ENCODE data around the gene SCAMP1. TPM values are rescaled to one million over a fixed set of nuclear protein-coding genes. Genes with fewer than 3 reads are reported as not detected.

The SCAMP1 gene
- total RNA-seq, 1 experiment from 2014 or later: 36.0 TPM

- no peak for TF ChIP-seq CTCF (conservative IDR thresholded peaks at IDR 0.05)
- H3K9me3 Mint-ChIP-seq: no peaks in the 10 kb centered on the region
- H3K79me2 ChIP-seq (ENCODE audit: insufficient read depth, low read length): no peaks in the 10 kb centered on the region
- no peak overlapping the region for H3K27ac ChIP-seq (ENCODE audit: insufficient read length, low read depth, low read length)
- no peaks in the 10 kb centered on the region for H3K79me1 ChIP-seq (ENCODE audit: insufficient read depth, low read depth, low read length, poor library complexity, severe bottlenecking)
- no peak overlapping the region for H2BK20ac ChIP-seq (ENCODE audit: low read depth, low read length, poor library complexity, severe bottlenecking)
- no peak overlapping the region for H3K23ac ChIP-seq (ENCODE audit: insufficient read length, low read depth, low read length)
- no peak overlapping the region for H3K27ac Mint-ChIP-seq
- H3K18ac ChIP-seq (ENCODE audit: insufficient read length, low read depth, low read length): no peak overlapping the region
- no peaks in the 10 kb centered on the region for H3K4me1 ChIP-seq (ENCODE audit: insufficient read depth, low read length)
- H2BK120ac ChIP-seq (ENCODE audit: low read depth, low read length, poor library complexity, severe bottlenecking): no peak overlapping the region
- H2AK5ac ChIP-seq (ENCODE audit: insufficient read length, low read length): no peak overlapping the region
- H3K56ac ChIP-seq (ENCODE audit: insufficient read length, low read depth, low read length): no peak overlapping the region
- H3T11ph ChIP-seq (ENCODE audit: low read length): no peak overlapping the region
- no peak overlapping the region for H3K4me2 ChIP-seq (ENCODE audit: insufficient read depth, insufficient read length, low read length)
- no peak overlapping the region for H3K4me3 Mint-ChIP-seq
- H3K9ac ChIP-seq (ENCODE audit: extremely low read depth, insufficient read length, low read length): no peak overlapping the region
- no peak overlapping the region for H3K14ac ChIP-seq (ENCODE audit: insufficient read depth, low read length)
- no peaks in the 10 kb centered on the region for H3K23me2 ChIP-seq (ENCODE audit: insufficient read length, low read depth, low read length, poor library complexity, severe bottlenecking)
- no peaks in the 10 kb centered on the region for H3K27me3 ChIP-seq (ENCODE audit: insufficient read depth, low read length)
- H2BK15ac ChIP-seq (ENCODE audit: low read depth, low read length): no peak overlapping the region
- no peak overlapping the region for H3K4ac ChIP-seq (ENCODE audit: low read depth, low read length)
- no peak overlapping the region for H2AFZ ChIP-seq (ENCODE audit: low read length)
- H3K9me3 ChIP-seq (ENCODE audit: control insufficient read depth, low read depth, low read length): no peaks in the 10 kb centered on the region
- H2BK12ac ChIP-seq (ENCODE audit: insufficient read length, low read depth, low read length): no peak overlapping the region
- no peaks in the 10 kb centered on the region for H3K4me1 Mint-ChIP-seq
- H4K20me1 ChIP-seq (ENCODE audit: control insufficient read depth, insufficient read depth, insufficient read length): no peaks in the 10 kb centered on the region
- no peaks in the 10 kb centered on the region for H3K27me3 Mint-ChIP-seq (ENCODE audit: low read depth)
- no peak overlapping the region for H2BK5ac ChIP-seq (ENCODE audit: insufficient read length, low read length)
- H4K91ac ChIP-seq (ENCODE audit: insufficient read length, low read depth, low read length): no peak overlapping the region
- DNase-seq: no peak
- H4K5ac ChIP-seq (ENCODE audit: insufficient read length, low read depth, low read length): no peak overlapping the region
- WGBS (ENCODE audit: extremely low coverage, insufficient read length, low lambda C conversion rate): no CpG with 5 or more reads among the region's 3 CpGs
- H3K36me3 Mint-ChIP-seq (ENCODE audit: insufficient read depth in 1 of 3, low read depth in 3 of 3): peaks cover 5 to 10% (median 8%) of the 10 kb centered on the region in 3 experiments; a peak in 6 of 7 replicates
- no peak overlapping the region for H4K8ac ChIP-seq (replicated peaks; ENCODE audit: insufficient read length, low read depth, low read length)
These were observed 64.2 kb downstream of the SCAMP1 start for GRCh38 chr5:78424665-78425064.
